ENCODE data around the gene C6orf120.

The C6orf120 gene

GRCh38 chr6:169701954-169702839 is at the start of gene C6orf120, which contains the start of gene WDR27:
C6orf120 (plus strand) TSS chr6:169702126; CDS start chr6:169702460, 334 bp downstream.
WDR27 (minus strand) TSS chr6:169702029; CDS start chr6:169689005, 13,024 bp downstream.
- DNase-seq (ENCODE audit: low read depth) = peak; percentile 97

- DNase-seq (ENCODE audit: low read depth) = no peak
Observed at GRCh38 chr6:169652896-169653295, 49.0 kb upstream of the C6orf120 start.

DNA sequence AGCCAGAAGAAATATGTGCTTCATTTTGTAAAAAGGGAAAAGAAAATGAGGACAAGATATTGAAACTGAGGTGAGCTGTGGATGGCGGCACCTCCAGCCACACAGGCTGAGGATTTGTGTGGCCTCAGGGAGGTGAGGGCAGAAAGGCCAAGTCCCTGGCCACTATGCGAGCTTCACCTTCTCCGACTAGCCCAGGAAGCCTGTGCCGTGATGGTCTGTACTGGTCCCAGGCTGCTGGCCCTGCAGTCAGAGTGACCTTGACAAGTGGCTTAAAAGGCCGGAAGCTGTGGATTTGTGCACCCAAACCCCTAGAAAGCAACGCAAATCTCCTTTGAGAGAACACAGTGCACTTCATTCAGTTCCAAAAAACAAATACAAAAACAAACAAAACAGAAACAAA is 48.2 kb upstream of the C6orf120 start:
- DNase-seq (ENCODE audit: low read depth) = no peak

- peak; percentile 77 for DNase-seq (ENCODE audit: low read depth)
Observed at GRCh38 chr6:169654598-169655391, 47.1 kb upstream of the C6orf120 start.

GRCh38 chr6:169656546-169657283 is 45.2 kb upstream of the C6orf120 start:
- no peak for DNase-seq (ENCODE audit: low read depth)

DNA sequence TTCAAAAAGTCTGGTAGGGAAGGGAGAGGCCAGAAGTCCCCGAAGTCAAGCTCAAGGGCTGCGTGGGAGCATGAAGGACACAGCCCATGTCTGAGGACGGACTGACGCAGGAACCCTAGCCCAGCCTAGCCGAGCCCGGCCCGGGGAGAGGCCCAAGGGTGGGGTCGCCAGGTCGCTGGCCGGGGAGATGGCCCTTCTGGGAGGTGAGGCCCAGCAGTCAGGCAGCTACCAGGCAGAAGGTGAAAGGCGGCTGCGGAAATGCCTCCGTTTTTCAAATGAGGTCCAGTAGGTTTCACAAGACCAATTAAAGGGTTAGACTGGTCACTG is 44.7 kb upstream of the C6orf120 start:
- DNase-seq (ENCODE audit: low read depth) = no peak

- no peak for DNase-seq (ENCODE audit: low read depth)
Observed at GRCh38 chr6:169659820-169660610, 41.9 kb upstream of the C6orf120 start.

GRCh38 chr6:169660751-169661390 is 41.1 kb upstream of the C6orf120 start:
- no peak for DNase-seq (ENCODE audit: low read depth)

GRCh38 chr6:169661391-169661756 is 40.6 kb upstream of the C6orf120 start:
- no peak for DNase-seq (ENCODE audit: low read depth)

DNA sequence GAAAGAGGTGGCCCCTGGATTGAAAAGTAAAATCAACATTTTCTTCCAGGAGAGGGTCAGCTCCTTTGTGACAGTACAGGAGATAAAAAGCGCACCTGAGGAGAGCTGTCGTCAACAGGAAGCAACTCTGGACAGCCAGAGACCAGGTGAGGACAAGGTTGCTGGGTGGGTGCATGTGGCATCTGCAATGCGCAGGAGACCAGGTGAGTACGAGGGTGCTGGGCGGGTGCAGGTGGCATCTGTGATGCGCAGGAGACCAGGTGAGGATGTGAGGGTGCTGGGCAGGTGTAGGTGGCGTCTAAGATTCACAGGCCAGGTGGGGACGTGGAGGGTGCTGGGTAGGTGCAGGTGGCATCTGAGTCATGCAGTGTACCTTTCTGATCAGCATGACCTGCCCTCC is 38.5 kb upstream of the C6orf120 start:
- no peak for DNase-seq (ENCODE audit: low read depth)

GRCh38 chr6:169664227-169664626 is 37.7 kb upstream of the C6orf120 start:
- no peak for DNase-seq (ENCODE audit: low read depth)

GRCh38 chr6:169665289-169665688 is 36.6 kb upstream of the C6orf120 start:
- no peak for DNase-seq (ENCODE audit: low read depth)

DNA sequence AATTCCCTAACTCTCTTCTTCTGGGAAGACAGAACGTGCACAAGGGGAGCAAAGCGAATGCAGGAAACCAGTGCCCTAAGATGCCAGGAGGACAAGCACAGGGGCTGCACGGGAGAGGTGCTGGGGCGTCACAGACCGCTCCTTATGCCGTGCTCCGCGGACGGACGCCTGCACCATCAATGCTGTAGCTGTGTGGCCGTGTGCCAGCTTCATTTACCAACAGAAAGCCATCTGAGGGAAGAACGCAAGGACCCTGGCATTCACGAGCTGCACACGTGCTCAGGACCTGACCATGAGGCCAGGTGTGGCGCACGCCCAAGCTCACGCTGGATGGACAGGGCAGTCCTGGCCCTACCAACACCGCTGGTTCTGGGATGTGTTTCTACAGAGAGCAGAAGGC is 35.5 kb upstream of the C6orf120 start:
- no peak for DNase-seq (ENCODE audit: low read depth)

DNA sequence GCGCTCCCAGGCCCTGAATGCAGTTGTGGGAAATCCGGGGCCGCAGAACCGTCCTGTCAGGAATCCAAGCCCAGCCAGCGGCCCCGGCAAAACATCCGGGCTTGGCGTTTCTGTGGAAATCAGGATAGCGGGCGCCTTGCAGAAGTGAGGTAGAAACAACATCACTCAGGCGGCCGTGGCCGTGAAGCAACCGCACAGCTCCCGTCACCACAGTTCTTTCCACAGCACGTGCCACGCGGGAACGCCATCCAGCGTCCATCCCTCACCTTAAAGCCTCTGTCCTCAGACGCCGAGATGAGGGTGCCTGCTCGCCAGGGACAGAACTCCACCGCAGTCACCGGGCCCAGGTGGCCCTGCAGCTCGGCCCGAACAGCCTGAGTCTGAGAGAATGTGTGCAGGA is 34.2 kb upstream of the C6orf120 start:
- DNase-seq (ENCODE audit: low read depth) = no peak

DNA sequence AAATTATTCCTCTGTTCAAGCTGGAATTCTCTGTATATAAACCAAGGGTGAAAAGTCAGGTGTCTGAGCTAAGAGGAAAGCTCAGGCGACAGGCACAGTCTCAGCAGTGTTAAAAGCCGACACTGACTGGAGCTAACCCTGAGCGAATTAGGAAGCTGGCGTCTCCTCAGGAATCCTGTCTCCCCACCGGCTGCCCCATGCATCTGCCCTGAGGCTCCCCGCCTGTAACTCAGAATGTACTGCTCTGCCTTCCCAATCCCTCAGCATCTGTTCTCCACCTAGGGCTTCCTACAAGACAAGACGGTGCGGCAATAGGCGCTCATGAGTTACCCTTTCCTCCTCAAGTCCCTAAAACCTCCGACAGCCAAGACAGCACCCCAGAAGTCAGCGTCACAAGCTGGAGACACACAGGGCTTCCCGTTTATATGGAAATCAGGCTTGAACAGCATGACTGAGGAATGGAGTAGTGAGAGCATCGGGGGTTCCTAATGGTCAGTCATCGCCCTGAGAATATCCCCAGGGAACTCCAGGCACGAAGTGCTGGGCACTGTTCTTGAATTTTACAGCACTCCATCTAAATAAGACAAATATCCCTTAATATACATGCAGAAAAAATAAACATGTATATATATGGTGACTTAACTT is 33.6 kb upstream of the C6orf120 start:
- DNase-seq (ENCODE audit: low read depth) = no peak

GRCh38 chr6:169669147-169669546 is 32.8 kb upstream of the C6orf120 start:
- DNase-seq (ENCODE audit: low read depth) = no peak

DNA sequence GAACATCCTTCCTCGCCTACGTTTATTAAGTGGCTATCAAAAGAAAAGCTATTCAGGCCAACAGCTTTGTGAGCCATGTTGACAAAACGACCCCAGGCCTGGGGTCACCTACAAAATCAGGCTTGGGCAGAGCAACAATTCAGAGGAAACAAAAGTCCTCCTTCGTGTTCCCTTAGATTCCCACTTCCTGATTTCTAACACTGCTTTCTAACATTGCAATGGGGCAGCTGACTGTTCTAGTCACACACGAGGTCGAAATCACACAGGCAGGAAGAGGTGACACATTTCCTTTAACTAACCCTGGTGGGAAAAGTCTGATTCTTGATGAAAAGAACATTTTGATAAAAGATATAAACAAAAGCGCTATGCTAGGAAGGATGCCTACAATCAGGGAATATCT is 32.0 kb upstream of the C6orf120 start:
- peak; percentile 45 for DNase-seq (ENCODE audit: low read depth)

DNA sequence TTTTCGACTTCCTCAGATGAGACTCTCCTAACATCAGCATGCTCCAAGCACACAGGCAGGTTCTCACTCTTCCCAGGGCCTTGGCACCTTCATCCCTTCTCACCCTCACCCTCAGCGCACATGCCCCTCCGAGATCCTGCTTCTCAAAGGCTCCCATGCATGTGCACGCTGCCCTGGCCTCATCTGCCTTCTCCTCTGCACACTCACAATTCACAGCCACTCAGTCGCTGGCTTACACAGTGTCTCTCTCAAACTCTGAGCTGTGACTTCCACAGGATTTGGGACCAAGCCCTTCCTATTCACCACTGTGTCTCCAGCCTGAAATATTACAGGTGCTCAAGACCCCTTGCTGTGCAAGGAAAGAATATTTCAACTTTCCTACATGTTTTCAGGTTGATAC is 30.4 kb upstream of the C6orf120 start:
- no peak for DNase-seq (ENCODE audit: low read depth)

- DNase-seq (ENCODE audit: low read depth) = no peak
Observed at GRCh38 chr6:169675011-169675410, 26.9 kb upstream of the C6orf120 start.

GRCh38 chr6:169677096-169677495 is 24.8 kb upstream of the C6orf120 start:
- DNase-seq (ENCODE audit: low read depth) = peak; percentile 70

GRCh38 chr6:169678342-169678741 is 23.6 kb upstream of the C6orf120 start:
- DNase-seq (ENCODE audit: low read depth) = no peak
